ENCODE measurements around the gene HAUS8. TPM values are rescaled to one million over a fixed set of nuclear protein-coding genes. Genes with fewer than 3 reads are reported as not detected.

HAUS8 gene, protein sequence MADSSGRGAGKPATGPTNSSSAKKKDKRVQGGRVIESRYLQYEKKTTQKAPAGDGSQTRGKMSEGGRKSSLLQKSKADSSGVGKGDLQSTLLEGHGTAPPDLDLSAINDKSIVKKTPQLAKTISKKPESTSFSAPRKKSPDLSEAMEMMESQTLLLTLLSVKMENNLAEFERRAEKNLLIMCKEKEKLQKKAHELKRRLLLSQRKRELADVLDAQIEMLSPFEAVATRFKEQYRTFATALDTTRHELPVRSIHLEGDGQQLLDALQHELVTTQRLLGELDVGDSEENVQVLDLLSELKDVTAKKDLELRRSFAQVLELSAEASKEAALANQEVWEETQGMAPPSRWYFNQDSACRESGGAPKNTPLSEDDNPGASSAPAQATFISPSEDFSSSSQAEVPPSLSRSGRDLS
- total RNA-seq (2022) = 24.4 and 30.6 TPM in 2 replicates
- Bru-seq, nascent RNA = percentile 66 among the genes with signal in this experiment
- percentile 64 among the genes with signal in this experiment for BruChase-seq, experiment 1, labeled RNA remaining after a 2-hour chase
- BruChase-seq, experiment 2, labeled RNA remaining after a 6-hour chase = percentile 60 among the genes with signal in this experiment
- long read RNA-seq, transcript HAUS8-202 (11 exons, 1,545 nt) = minor isoform, 7 of 66 reads
- long read RNA-seq, transcript HAUS8-201 (11 exons, 1,568 nt) = major isoform, 40 of 66 reads
- long read RNA-seq, partial matches to known transcripts = 2 of 66 reads
- long read RNA-seq, other reads (novel, unspliced or antisense) = 14 of 66 reads

DNA sequence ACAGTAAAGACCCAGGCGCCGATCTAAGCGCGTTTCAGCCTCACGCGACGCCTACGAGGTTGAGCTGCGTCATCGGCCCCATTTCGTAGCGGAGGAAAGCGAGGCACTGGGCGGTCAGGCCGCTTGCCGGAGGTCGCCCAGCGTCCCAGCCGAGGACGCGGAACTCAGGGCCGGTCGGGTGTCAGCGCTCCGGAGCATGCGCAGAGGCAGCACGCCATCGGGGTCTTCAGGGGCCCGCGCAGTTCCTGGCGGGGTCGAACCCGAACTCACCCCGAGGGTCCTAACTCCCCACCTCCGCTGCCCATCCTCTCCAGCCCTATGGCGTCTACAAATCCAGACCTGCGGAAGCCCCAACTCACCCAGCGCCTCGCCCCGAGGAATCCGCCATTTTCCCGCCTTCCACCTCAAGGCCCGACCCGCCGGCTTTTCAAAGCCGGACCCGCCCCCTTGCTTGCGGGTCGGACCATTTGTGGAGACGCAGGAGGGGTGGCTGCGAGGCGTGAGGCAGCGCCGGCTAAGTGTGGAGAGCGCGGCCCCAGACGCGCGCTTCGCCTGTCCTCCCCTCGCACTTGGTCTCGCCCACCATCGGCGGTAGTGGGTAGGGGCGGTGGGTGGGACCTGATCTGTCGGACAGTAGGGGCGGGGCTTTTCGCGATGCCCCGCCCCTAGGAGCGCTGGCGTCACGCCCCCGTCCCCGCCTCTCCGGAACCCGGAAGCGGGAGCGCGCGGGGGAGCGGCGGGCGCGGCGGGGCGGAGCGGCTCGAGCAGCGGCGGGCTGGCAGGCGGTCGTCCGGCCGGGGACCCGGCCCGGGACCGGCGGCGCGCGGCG is at the start of gene HAUS8, which contains the start of gene MYO9B:
Gene HAUS8, minus strand, starts transcription at position 418 of the 829 bp plus-strand sequence. Its CDS starts 30 bp downstream, at position 388.
Gene MYO9B, plus strand, starts transcription at position 743 of the 829 bp plus-strand sequence. CDS start 25,941 bp downstream, outside the sequence.
- BruUV-seq (replicated peaks) = no TSS peak
- peak within 1 kb of the TSS; percentile 92 for H3K27ac Mint-ChIP-seq (ENCODE audit: unreplicated experiment)
- no peaks in the 10 kb centered on the region for H3K9me3 Mint-ChIP-seq (ENCODE audit: unreplicated experiment)
- Histone ChIP-seq H3K9me3 (no peaks in the 10 kb centered on the region), H3K4me1 (no peaks in the 10 kb centered on the region), H3K4me3 (ENCODE audit: low read depth, low read length) (peak within 1 kb of the TSS; percentile 88), H3K27me3 (replicated peaks; ENCODE audit: control insufficient read depth, insufficient read depth, low read length) (no peaks in the 10 kb centered on the region), H3K36me3 (ENCODE audit: control insufficient read depth, insufficient read depth, low read length) (no peaks in the 10 kb centered on the region)
- ChIA-PET POLR2A (interaction anchor here (2.0 kb wide), 1 partner anchor 140 kb away, joined by 5 read pairs; the partner anchor contains the start of gene USE1), CTCF (no interaction called here)
- peaks cover 37% of the 10 kb centered on the region for H3K36me3 Mint-ChIP-seq (ENCODE audit: insufficient read depth, unreplicated experiment)
- DNase-seq = peak; percentile 99
- peaks cover 4% of the 10 kb centered on the region for H3K4me1 Mint-ChIP-seq (ENCODE audit: low read depth, unreplicated experiment)
- TF ChIP-seq CTCF (IDR thresholded peaks at IDR 0.05; ENCODE audit: insufficient read depth in 1 of 2, low read depth in 1 of 2, low read length in 1 of 2, severe bottlenecking in 1 of 2, unreplicated experiment in 1 of 2) = no peak
- intact Hi-C loops (cut with micrococcal nuclease; ENCODE audit: unreplicated experiment) = loop anchor here (1.0 kb wide), 1 partner anchor 151 kb away; the partner anchor contains the start of gene OCEL1
- H3K4me3 Mint-ChIP-seq (ENCODE audit: unreplicated experiment) = peak within 1 kb of the TSS; percentile 88
- no peaks in the 10 kb centered on the region for H3K27me3 Mint-ChIP-seq (ENCODE audit: insufficient read depth, unreplicated experiment)

GRCh38 chr19:17124025-17124424 is 48.8 kb upstream of the HAUS8 start:
- Histone ChIP-seq H3K4me1 (0 out of 2 replicates have a peak, but pooled peaks cover 3% of the 10 kb centered on the region), H3K36me3 (ENCODE audit: control insufficient read depth, insufficient read depth, low read length) (no peaks in the 10 kb centered on the region), H3K9me3 (no peaks in the 10 kb centered on the region), H3K27me3 (replicated peaks; ENCODE audit: control insufficient read depth, insufficient read depth, low read length) (no peaks in the 10 kb centered on the region), H3K4me3 (ENCODE audit: low read depth, low read length) (no peak overlapping the region)
- ChIA-PET POLR2A (no interaction called here), CTCF (no interaction called here)
- intact Hi-C loops (cut with micrococcal nuclease; ENCODE audit: unreplicated experiment) = no loop called here
- H3K27ac Mint-ChIP-seq (ENCODE audit: unreplicated experiment) = no peak overlapping the region
- peaks cover 19% of the 10 kb centered on the region for H3K4me1 Mint-ChIP-seq (ENCODE audit: low read depth, unreplicated experiment)
- no peak for DNase-seq
- H3K36me3 Mint-ChIP-seq (ENCODE audit: insufficient read depth, unreplicated experiment) = peaks cover 5% of the 10 kb centered on the region
- no peak overlapping the region for H3K4me3 Mint-ChIP-seq (ENCODE audit: unreplicated experiment)
- no peaks in the 10 kb centered on the region for H3K27me3 Mint-ChIP-seq (ENCODE audit: insufficient read depth, unreplicated experiment)
- no TSS peak for BruUV-seq (replicated peaks)
- H3K9me3 Mint-ChIP-seq (ENCODE audit: unreplicated experiment) = no peaks in the 10 kb centered on the region
- no peak for TF ChIP-seq CTCF (IDR thresholded peaks at IDR 0.05; ENCODE audit: insufficient read depth in 1 of 2, low read depth in 1 of 2, low read length in 1 of 2, severe bottlenecking in 1 of 2, unreplicated experiment in 1 of 2)

- H3K36me3 ChIP-seq (ENCODE audit: control insufficient read depth, insufficient read depth, low read length) = no peaks in the 10 kb centered on the region
- H3K4me1 ChIP-seq = 0 out of 2 replicates have a peak, but pooled peaks cover 3% of the 10 kb centered on the region
- Mint-ChIP-seq H3K36me3 (ENCODE audit: insufficient read depth, unreplicated experiment) (no peaks in the 10 kb centered on the region), H3K27ac (ENCODE audit: unreplicated experiment) (no peak overlapping the region), H3K9me3 (ENCODE audit: unreplicated experiment) (no peaks in the 10 kb centered on the region), H3K27me3 (ENCODE audit: insufficient read depth, unreplicated experiment) (no peaks in the 10 kb centered on the region), H3K4me3 (ENCODE audit: unreplicated experiment) (no peak overlapping the region), H3K4me1 (ENCODE audit: low read depth, unreplicated experiment) (peaks cover 19% of the 10 kb centered on the region)
- intact Hi-C loops (cut with micrococcal nuclease; ENCODE audit: unreplicated experiment) = no loop called here
- POLR2A ChIA-PET = no interaction called here
- no TSS peak for BruUV-seq (replicated peaks)
- no peak overlapping the region for H3K4me3 ChIP-seq (ENCODE audit: low read depth, low read length)
- TF ChIP-seq CTCF (IDR thresholded peaks at IDR 0.05; ENCODE audit: insufficient read depth in 1 of 2, low read depth in 1 of 2, low read length in 1 of 2, severe bottlenecking in 1 of 2, unreplicated experiment in 1 of 2) = no peak
- CTCF ChIA-PET = no interaction called here
- no peaks in the 10 kb centered on the region for H3K27me3 ChIP-seq (replicated peaks; ENCODE audit: control insufficient read depth, insufficient read depth, low read length)
- H3K9me3 ChIP-seq = no peaks in the 10 kb centered on the region
- no peak for DNase-seq
Observed at GRCh38 chr19:17123041-17123440, 47.8 kb upstream of the HAUS8 start.
